Activated gamma-delta T cell treated with Interleukin-2 at 50 U/mL for 16 hours (primary cell): ENCODE results near the gene UBXN10.

Source experiments
- DNase-seq: peaks from one replicate; pipeline ENCODE4 v3.0.0-alpha.2; 2020

The UBXN10 gene

DNA sequence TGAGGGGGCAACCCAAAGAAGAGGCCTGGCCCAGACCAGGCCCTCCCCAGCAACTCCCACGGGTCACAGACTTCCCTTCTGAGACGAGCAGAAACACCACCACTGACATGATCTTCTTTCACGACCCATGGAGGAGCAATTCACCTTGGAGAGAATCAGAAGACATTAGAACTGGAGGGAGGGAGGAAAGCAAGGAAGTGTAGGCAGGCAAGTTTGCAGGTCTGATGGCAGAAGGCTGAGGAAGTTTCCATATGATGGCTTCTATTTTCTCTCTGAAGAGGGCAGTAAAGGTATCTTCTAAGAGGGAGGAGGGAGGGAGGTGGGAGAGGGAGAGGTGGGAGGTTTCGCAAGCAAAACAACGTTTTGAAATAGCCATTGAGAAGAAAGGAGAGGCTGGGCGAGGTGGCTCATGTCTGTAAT lies 1.4 kb upstream of the UBXN10 start:
- no peak for DNase-seq

GRCh38 chr1:20184997-20185833 lies 681 bp upstream of the UBXN10 start:
- peak; percentile 62 for DNase-seq

- DNase-seq: peak; percentile 26
Measured at GRCh38 chr1:20187103-20187812, 1.4 kb downstream of the UBXN10 start.

- no peak for DNase-seq
Measured at GRCh38 chr1:20187813-20188454, 2.0 kb downstream of the UBXN10 start.

GRCh38 chr1:20188455-20188817 lies 2.5 kb downstream of the UBXN10 start:
- DNase-seq: no peak

DNA sequence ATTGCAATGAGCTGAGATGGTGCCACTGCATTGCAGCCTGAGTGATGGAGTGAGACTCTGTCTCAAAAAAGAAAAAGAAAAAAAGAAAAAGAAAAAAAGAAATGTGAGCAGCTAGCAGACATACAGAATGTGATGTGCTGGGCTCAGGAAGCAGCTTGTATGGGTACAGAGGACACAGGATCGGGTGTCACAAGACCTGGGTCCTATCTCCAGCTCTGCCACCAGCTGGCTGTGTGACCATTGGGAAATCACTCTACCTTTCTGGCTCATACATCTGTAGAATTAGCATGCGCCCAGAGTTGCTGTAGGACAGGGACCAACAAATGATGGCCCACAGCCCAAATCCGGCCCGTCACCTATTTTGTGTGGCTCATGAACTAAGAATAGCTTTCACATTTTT lies 3.8 kb downstream of the UBXN10 start:
- DNase-seq: no peak

DNA sequence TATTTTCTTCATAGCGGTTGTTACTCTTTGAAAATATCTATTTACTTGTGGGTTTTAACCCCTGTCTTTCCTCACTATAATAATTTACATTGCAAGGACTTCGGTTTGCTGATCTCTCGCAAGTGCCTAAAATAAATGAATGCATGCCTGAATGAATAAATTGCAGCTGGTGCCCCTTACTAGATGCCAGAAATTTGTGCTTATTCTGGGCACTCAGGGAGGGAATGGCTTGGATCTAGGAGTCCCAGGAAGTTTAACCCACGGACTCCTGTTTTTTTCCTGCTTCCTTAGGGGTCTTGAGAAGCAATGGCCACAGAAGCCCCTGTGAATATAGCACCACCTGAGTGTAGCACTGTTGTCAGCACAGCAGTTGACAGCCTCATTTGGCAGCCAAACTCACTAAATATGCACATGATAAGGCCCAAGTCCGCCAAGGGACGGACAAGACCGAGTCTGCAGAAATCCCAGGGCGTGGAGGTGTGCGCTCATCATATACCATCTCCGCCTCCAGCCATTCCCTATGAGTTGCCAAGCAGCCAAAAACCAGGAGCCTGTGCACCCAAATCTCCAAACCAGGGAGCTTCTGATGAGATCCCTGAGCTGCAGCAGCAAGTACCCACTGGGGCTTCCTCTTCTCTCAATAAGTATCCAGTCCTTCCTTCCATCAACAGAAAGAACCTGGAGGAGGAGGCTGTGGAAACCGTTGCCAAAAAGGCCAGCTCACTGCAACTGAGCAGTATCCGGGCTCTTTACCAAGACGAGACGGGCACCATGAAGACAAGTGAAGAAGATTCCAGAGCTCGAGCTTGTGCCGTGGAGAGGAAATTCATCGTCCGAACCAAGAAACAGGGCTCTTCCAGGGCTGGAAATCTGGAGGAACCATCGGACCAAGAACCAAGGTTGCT lies 4.6 kb downstream of the UBXN10 start:
- no peak for DNase-seq

- DNase-seq: no peak
Measured at GRCh38 chr1:20191266-20191825, 5.5 kb downstream of the UBXN10 start.

DNA sequence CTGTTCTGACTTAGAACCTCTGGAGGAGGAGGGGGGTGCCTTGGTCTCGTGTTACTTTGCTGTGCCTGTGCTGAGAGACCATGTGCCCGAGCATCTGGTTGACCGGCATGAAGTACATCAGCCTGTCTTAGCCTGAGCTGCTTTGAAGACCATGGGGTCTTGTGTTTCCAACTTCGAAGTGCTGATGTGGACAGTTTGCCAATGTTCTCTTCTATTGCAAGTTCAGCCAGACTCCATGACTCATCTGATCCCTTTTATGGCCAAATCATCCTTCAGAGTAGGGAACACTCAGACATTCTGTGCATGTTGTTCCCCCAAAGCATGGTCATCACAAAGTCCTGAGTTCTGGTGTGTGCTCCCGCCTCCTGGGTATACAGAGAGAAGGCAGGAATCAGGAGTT lies 6.5 kb downstream of the UBXN10 start:
- no peak for DNase-seq

GRCh38 chr1:20192871-20193411 lies 7.0 kb downstream of the UBXN10 start:
- DNase-seq: no peak

DNA sequence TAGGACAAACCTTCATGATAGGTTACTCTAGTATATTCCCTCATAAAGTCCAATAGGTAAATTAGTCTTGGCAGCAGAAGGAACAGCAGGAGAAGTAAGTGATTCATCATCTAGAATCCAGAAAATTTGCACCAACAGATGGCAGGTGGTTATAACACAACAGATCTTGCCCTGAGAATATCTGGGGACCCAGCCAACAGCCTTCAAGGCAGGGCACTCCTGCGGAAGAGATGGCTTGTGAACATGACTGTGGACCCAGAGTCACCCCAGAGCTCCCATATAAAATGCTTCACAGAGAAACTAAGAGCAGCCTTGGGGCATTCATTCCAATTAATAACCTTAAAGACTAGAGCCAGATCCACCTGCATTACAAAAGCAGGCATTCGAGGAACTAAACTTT lies 8.3 kb downstream of the UBXN10 start:
- no peak for DNase-seq

GRCh38 chr1:20194757-20195461 lies 9.0 kb downstream of the UBXN10 start:
- DNase-seq: peak; percentile 64

DNA sequence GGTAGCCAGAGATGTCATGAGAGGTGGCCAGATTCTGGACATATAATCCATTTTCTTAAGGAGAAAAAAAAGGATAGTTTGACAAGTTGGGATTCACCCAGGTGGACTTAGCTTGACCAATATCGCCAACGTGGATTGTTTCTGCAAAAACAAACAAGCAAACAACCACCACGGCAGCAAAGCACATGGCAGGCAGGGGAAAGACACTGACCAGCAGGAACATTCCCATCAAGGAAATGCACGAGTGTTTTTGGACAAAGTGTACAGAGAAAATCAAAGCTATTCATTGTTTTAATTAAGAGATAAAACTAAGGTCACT lies 9.5 kb downstream of the UBXN10 start:
- DNase-seq: no peak

DNA sequence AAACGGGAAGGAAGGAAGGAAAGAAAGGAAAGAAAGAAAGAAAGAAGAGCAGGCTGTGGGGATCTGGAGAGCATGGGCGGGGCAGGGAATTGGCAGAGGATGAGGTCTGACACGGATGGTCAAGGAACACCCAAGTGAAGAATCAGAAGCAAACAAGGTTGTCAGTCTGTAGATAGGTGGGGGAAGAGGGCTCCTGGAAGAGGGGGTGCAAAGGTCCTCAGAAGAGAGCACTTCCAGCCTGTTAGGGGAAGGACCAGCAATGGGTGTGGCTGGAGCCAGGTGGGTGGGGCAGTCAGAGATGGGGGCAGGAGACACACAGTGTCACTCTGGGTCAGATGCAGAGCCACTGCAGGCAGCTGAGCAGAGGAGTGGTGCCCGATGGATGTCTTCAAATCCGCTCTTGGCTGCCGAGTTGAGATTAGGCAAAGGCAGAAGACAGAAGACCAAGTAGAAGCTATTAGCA lies 11.5 kb downstream of the UBXN10 start:
- DNase-seq: no peak

GRCh38 chr1:20198296-20198695 lies 12.4 kb downstream of the UBXN10 start:
- DNase-seq: no peak

DNA sequence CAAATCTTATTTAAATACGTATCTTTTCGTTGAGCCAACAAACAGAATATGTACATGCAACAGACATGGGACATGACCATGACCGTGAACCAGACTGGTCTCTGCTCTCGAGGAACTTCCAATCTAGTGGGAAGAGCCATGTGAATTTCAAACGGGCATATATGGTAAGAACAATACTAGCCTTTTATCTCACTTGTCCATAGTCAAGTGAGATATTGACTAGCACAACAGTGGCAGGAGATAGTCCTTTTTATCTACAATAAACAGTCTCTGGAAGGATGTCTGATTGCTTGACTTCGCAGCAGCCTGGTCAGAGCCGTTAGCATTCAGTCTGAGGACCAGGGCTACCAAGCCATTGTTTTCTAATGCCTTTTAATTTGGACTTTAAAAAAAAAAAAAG lies 13.0 kb downstream of the UBXN10 start:
- DNase-seq: no peak

DNA sequence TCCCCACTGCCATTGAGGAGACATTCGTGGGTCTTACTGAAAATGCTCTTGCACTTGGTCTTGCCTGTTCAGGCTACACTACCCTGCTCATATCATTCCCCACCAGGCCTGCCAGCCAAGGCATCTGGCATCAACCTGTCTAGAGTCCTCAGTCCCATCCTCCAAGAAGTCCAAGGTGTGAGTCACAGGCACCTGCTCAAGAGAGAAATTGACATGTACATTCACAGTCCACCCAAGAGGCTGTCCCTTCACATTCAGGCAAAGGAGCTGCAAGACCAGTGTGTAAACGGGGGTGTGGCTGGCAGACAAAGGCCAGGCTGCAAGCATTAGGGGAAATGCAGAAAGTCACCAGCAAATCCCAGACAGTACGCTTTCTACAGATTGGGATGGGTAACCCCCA lies 13.5 kb downstream of the UBXN10 start:
- no peak for DNase-seq

DNA sequence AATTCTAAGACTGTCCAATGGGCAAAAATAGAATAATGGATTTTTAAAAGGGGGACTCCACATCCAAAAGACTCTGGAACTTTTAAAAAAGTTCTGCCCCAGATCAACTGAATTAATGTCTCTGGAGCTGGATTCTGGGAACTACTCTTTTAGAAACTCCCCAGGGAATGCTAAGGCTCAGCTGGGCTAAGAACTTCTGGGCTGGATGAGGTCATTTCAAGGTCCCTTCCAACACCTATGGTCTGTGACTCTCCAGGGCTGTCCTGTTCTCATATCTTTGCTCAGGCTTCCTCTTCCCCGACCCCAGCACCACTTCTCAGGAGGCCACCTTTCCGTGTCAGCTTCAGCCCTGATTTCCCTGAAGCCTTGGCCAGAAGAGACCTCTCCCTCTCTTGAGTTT lies 13.9 kb downstream of the UBXN10 start:
- DNase-seq: no peak

DNA sequence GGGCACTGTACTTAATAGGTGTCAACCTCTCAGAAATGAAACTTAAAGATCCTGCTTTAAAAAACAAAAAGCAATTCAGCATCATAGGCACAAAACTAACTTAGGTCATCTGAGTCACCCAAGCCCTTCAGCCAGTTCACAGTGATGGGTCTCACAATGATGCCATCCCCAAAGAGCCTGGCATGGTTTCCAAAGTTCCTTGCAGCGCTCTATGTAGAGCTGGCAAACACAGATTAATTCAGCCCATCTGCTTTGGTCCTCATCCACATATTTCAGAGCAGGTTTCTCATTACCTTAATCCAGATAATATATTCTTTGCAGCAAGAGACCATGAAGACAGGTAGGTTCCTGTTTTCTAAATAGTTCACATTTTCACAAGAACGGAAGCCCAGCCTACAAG lies 15.1 kb downstream of the UBXN10 start:
- no peak for DNase-seq

DNA sequence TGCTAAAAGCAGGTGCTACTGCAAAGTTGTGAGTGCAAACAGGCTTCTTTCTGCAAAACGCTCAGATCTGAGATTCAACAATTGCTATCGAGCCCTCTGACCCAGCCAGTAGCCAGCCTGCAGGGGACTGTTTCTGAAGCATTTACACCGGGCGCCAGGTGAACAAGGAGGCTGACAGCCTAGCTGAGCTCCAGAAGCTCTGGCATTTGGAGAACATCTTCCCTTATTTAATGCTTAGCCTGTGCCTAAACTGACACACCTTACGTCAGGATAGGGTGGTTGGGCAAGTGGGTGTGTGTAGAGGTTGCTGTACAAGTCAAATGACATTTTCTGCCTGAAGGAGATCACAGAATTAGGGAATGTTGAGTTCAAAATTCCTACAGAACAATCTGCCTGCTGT lies 16.3 kb downstream of the UBXN10 start:
- DNase-seq: no peak

DNA sequence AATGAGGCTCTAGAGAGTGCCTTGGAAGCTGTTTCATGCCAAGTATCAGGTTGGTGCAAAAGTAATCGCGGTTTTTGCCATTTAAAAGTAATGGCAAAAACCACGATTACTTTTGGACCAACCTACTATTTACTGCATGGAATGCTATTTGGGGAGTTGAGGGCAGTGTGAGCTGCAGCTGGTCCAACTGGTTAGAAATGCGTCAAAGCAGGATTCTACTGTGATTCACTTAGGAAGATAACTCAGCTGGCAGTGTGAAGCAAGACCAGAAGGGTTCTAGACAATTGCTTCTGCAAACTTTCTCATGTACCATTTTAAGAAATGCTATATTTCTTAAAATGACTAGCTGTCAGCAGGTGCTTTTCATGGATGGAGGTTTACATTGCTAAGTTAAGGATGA lies 21.6 kb downstream of the UBXN10 start:
- no peak for DNase-seq

GRCh38 chr1:20209471-20209870 lies 23.6 kb downstream of the UBXN10 start:
- no peak for DNase-seq
